Thoracic aorta (tissue), 2 donors: ENCODE data around the gene GNAZ. TPM values are rescaled to one million over a fixed set of nuclear protein-coding genes. Genes with fewer than 3 reads are reported as not detected.

Experiments
- ATAC-seq: fragments of 150-250 bp; one replicate; pipeline ENCODE4 v1.8.0; 2017; ENCODE audit warnings: low read depth; ENCODE audit not compliant: insufficient number of reproducible peaks, low FRiP score
- DNase-seq: peaks from one replicate; pipeline ENCODE4 v3.0.0-alpha.2; 2020; ENCODE audit warnings: low spot score
- H3K27ac ChIP-seq, 2 donors: fragments of 200-600 bp; sonication (generic); 1 replicate in 1 of 2; 2 replicates in 1 of 2; pipeline ENCODE4 v1.5.1; 2016; ENCODE audit warnings: mild to moderate bottlenecking in 2 of 2, moderate library complexity in 2 of 2
- H3K27me3 ChIP-seq: fragments of 200-600 bp; sonication (generic); replicated peaks from 2 replicates; pipeline ENCODE4 v1.6.0; 2016; ENCODE audit warnings: mild to moderate bottlenecking; ENCODE audit not compliant: insufficient read depth
- H3K36me3 ChIP-seq: fragments of 200-600 bp; sonication (generic); one replicate; pipeline ENCODE4 v1.5.1; 2016
- H3K4me1 ChIP-seq, 2 donors: fragments of 200-600 bp; sonication (generic); 1 replicate in 1 of 2; 2 replicates in 1 of 2; pipeline versions ENCODE4 v1.5.1 to v1.6.0; 2016; ENCODE audit warnings: low read depth in 2 of 2, mild to moderate bottlenecking in 1 of 2; ENCODE audit not compliant: control insufficient read depth in 1 of 2
- H3K4me3 ChIP-seq: fragments of 200-600 bp; sonication (generic); 2 replicates; pipeline ENCODE4 v1.5.1; 2016; ENCODE audit warnings: mild to moderate bottlenecking
- H3K9me3 ChIP-seq: fragments of 200-600 bp; sonication (generic); 2 replicates; pipeline ENCODE4 v1.5.1; 2016
- total RNA-seq, 2 donors: library from RNA; depleted of rRNA; stranded (reverse); fragments of >200 nt; gene quantifications; one replicate each; pipeline versions ENCODE4 v1.1.0 to v1.2.3, GENCODE V29; 2016
- TF ChIP-seq, protein P1 (sequence below): fragments of 200-600 bp; sonication (generic); IDR thresholded peaks from one replicate; pipeline ENCODE4 v1.5.1; 2019; ENCODE audit warnings: antibody characterized with exemption

Gene GNAZ
- total RNA-seq, 2 donors from 2014 or later, result 3.9 to 5.4 TPM

DNA sequence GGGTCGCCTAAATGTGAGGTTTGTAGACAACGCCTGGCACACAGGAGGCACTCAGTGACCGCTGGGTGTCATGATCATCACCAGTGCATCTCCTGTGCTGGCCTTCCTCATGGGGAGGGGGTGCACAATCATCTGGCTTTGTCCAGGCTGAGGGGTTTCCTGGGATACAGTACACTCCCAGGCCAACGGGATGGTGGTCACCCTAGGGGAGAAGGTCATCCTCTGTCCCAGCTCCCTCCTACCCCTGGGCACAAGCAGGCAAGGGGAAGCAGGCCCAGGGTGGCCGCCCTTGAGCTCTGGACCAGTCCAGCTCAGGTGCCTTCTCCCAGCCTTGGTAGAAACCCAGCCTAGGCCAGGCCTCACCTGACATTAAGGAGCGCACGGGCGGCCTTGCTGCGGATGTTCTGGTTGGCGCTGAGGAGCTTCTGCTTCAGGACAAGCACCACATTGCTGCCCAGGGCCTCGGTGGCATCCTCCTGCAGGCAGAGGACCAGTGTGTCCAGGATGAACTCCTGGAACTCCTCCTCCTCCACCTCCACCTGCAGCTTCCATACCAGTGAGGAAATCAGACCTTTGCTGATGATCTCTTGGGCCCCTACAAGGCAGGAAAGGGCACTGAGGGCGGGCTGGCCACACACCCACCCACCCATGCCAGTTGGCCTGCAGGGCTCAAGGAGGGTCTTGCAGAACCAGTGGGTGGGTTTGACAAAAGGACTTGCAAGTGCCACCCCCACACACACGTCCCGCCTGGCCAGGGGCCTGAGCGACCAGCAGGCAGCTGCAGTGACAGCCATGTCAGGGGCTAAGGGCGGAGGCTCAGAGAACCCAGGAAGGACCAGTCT is 6.6 kb upstream of the GNAZ start:
- Histone ChIP-seq H3K27me3 (no peaks in the 10 kb centered on the region), H3K4me1 (no peaks in the 10 kb centered on the region), H3K4me3 (no peak overlapping the region), H3K36me3 (no peaks in the 10 kb centered on the region), H3K27ac (no peak overlapping the region), H3K9me3 (no peaks in the 10 kb centered on the region)
- DNase-seq (no peak), ATAC-seq (no peak)
- TF ChIP-seq, protein P1, sequence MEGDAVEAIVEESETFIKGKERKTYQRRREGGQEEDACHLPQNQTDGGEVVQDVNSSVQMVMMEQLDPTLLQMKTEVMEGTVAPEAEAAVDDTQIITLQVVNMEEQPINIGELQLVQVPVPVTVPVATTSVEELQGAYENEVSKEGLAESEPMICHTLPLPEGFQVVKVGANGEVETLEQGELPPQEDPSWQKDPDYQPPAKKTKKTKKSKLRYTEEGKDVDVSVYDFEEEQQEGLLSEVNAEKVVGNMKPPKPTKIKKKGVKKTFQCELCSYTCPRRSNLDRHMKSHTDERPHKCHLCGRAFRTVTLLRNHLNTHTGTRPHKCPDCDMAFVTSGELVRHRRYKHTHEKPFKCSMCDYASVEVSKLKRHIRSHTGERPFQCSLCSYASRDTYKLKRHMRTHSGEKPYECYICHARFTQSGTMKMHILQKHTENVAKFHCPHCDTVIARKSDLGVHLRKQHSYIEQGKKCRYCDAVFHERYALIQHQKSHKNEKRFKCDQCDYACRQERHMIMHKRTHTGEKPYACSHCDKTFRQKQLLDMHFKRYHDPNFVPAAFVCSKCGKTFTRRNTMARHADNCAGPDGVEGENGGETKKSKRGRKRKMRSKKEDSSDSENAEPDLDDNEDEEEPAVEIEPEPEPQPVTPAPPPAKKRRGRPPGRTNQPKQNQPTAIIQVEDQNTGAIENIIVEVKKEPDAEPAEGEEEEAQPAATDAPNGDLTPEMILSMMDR, result no peak

DNA sequence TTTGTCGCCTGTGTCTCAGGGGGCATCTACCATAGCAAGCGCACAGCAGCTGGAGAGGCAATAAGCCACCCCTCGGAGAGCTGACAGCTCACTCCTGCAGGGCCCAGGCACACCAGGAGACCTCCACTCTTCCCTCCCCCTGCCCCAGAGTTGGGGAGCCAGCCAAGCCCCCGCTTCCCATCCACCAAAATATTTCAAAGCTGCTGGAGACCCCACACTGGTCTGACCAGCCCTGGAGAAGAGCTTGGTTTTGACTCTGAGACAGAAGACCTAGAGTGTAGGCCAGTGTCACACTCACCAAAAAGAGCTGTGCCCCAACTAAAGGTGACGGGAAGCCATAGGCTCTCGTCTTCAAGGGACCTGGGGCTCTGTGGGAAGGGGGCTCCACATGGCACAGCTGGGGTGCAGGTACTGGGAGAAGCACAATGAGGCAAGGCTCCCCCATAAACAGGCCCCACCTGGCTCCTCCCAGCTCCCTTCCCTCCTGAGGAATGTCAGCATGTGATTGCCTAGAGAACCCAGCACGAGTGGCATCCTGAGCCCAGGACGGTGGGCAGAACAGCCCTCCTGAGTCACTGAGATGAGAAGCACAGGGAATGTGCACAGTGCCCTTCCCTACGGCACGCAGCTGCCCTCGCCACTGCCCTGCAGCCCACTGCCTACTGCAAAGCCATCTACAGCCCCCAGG is 5.8 kb upstream of the GNAZ start:
- DNase-seq (no peak), ATAC-seq (no peak)
- no peaks in the 10 kb centered on the region for H3K36me3 ChIP-seq
- H3K27ac ChIP-seq, result no peak overlapping the region
- peaks cover 4 to 6% of the 10 kb centered on the region in 2 donors for H3K4me1 ChIP-seq
- no peaks in the 10 kb centered on the region for H3K9me3 ChIP-seq
- H3K4me3 ChIP-seq, result no peak overlapping the region
- H3K27me3 ChIP-seq, result no peaks in the 10 kb centered on the region
- TF ChIP-seq, protein P1, result no peak

GRCh38 chr22:23065069-23065451 is 5.3 kb upstream of the GNAZ start:
- peaks cover 5 to 9% of the 10 kb centered on the region in 2 donors for H3K4me1 ChIP-seq
- H3K27ac ChIP-seq, result no peak overlapping the region
- DNase-seq (no peak), ATAC-seq (no peak)
- H3K27me3 ChIP-seq, result no peaks in the 10 kb centered on the region
- no peaks in the 10 kb centered on the region for H3K9me3 ChIP-seq
- TF ChIP-seq, protein P1, result no peak
- H3K36me3 ChIP-seq, result no peaks in the 10 kb centered on the region
- H3K4me3 ChIP-seq, result no peak overlapping the region

DNA sequence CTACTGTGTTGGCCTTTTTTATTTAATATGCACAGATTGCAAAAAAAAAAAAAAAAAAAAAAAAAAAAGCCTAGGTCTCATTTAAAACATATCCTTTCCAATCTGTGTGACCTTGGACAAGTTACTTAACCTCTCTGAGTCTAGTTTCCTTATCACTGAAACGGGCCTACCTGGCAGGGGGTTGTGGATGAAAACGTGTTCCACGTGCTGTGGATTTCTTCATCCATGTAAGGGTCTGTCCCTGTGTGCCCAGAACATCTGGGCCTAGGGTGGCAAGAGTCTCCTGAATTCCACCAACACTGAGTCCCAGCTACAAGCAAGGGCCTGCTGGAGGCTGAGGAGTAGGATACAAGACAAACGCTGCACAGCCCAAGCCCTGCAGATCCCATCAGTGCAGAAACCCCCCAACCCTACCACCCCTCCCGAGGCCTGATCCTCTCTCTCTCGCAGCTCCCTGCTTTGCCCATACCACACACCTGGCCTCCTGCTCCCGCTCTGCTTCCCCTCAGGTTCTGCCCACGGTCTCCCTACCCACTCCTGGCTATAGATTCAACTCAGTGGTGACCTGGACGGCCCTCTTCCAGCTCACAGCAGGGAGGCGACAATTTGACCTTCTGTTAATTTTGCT is 4.7 kb upstream of the GNAZ start:
- no peak for DNase-seq
- no peaks in the 10 kb centered on the region for H3K27me3 ChIP-seq
- no peak for ATAC-seq
- H3K4me3 ChIP-seq, result no peak overlapping the region
- no peaks in the 10 kb centered on the region for H3K36me3 ChIP-seq
- no peaks in the 10 kb centered on the region for H3K9me3 ChIP-seq
- H3K4me1 ChIP-seq, result peaks cover 6 to 10% of the 10 kb centered on the region in 2 donors
- no peak overlapping the region for H3K27ac ChIP-seq
- TF ChIP-seq, protein P1, result no peak
